ENCODE data around the gene SEPTIN12.

SEPTIN12 gene

GRCh38 chr16:4783251-4783950 lies 4.7 kb downstream of the SEPTIN12 start:
- no peak for DNase-seq

- no peak for DNase-seq
These were observed 7.9 kb downstream of the SEPTIN12 start for GRCh38 chr16:4780235-4780634.

GRCh38 chr16:4778050-4778392 lies 10.1 kb downstream of the SEPTIN12 start:
- DNase-seq, result no peak

GRCh38 chr16:4777339-4778049 lies 10.7 kb downstream of the SEPTIN12 start:
- no peak for DNase-seq

- no peak for DNase-seq
These were observed 11.9 kb downstream of the SEPTIN12 start for GRCh38 chr16:4776141-4776705.

GRCh38 chr16:4775005-4775404 lies 13.1 kb downstream of the SEPTIN12 start:
- DNase-seq, result no peak

GRCh38 chr16:4772351-4772750 lies 15.8 kb downstream of the SEPTIN12 start:
- no peak for DNase-seq

- DNase-seq, result no peak
These were observed 16.5 kb downstream of the SEPTIN12 start for GRCh38 chr16:4771646-4772045.

- DNase-seq, result no peak
These were observed 18.9 kb downstream of the SEPTIN12 start for GRCh38 chr16:4769306-4769638.

- DNase-seq, result peak; percentile 85
These were observed 19.4 kb downstream of the SEPTIN12 start for GRCh38 chr16:4768549-4769305.

GRCh38 chr16:4767872-4768548 lies 20.1 kb downstream of the SEPTIN12 start:
- DNase-seq, result no peak

GRCh38 chr16:4766875-4767628 lies 21.1 kb downstream of the SEPTIN12 start, which contains the start of gene ZNF500:
ZNF500 (minus strand) TSS chr16:4767162; CDS start chr16:4765978, 1,184 bp downstream.
- DNase-seq, result peak; percentile 81

GRCh38 chr16:4765511-4766474 lies 22.4 kb downstream of the SEPTIN12 start:
- no peak for DNase-seq

- no peak for DNase-seq
These were observed 24.4 kb downstream of the SEPTIN12 start for GRCh38 chr16:4763791-4764190.

- no peak for DNase-seq
These were observed 25.9 kb downstream of the SEPTIN12 start for GRCh38 chr16:4762205-4762604.

GRCh38 chr16:4760221-4760910 lies 27.8 kb downstream of the SEPTIN12 start:
- DNase-seq, result no peak

GRCh38 chr16:4755687-4756086 lies 32.5 kb downstream of the SEPTIN12 start:
- DNase-seq, result no peak

GRCh38 chr16:4754865-4755264 lies 33.3 kb downstream of the SEPTIN12 start:
- DNase-seq, result no peak

GRCh38 chr16:4753227-4753626 lies 34.9 kb downstream of the SEPTIN12 start:
- DNase-seq, result no peak

- DNase-seq, result no peak
These were observed 35.6 kb downstream of the SEPTIN12 start for GRCh38 chr16:4752351-4753100.
